HG03457 (cell line): ENCODE data around the gene PTPRT.
"Not testable (repeated sequence)": the region's sequence is repeated elsewhere in the genome, so short reads cannot be mapped to it uniquely, and the experiment has no call there.

Source experiments
- ATAC-seq: cut with Tn5 transposase; IDR thresholded peaks from one replicate; pipeline ENCODE4 v1.9.1; 2021; ENCODE audit warnings: moderate number of reproducible peaks; ENCODE audit not compliant: unreplicated experiment

Gene PTPRT

DNA sequence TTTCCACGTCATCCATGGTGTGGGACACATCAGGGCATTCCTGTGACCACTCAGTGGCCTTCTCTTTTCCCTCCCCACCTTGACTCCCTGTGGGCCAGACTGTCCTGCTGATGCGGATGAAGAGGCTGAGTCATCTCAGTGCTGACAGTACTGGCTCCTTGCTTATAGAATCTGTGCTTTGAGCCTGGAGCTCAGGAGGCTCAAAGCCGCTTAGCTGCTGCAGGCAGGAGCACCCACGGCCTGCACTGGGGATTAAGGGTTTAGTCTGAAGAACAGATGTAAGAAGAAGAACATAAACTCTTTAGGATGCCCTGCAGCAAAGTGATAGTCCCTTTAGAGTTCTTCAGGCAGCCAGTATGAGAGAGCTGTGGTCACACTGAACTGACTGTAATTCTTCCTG, 929.5 kb downstream of the PTPRT start:
- no peak for ATAC-seq

DNA sequence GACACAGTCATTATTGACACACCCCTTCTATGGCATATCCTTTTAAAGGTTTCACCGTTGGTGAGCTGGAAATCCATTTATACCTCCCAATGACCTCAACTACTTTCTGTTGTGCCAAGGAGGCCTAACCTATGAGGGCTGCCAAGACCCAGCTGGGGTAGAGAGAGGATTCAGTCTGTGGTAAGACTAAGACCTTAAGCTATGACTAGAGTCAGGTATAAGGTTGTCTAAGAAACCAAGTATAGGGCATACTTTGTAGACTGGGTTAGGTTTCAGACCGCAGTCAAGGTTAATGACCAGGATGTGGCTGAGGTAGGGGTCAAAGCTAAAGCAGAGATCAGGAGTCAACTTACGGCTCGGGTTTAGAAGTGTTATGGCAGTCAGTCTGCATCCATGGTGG, 930.3 kb downstream of the PTPRT start:
- ATAC-seq: no peak

DNA sequence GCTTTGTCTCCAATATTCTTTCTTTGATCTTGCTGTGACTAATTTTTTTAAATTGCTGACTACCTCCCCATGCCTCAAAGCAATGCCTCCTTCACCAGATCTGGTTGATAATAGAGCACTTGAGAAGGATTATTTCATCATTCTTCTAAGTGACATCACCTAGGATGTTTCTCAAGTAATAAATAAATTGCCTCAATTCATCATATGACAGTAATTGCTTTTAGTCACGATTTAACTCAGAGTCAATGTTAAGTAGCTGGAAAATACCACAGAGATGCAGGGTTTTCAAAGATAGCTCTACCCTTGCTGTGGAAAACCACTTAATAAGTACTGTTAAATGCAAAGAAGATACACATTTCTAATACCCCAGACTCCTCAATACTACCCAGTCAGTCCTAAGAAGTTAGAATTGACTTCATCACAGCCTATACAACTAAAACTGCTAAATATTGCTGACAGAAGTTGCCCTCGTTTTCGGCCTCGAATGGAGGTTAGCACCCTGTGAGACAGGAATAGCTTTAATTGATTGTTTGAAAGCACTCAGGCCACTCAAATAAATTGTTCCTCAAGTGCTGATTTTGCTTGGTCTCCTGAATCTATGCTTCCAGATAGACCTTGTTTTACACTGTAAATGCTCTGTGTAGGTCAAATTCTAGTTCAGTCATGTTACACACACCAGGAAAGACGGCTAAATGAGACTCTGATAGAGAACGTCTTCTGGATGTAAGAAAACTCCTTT, 931.0 kb downstream of the PTPRT start:
- no peak for ATAC-seq

DNA sequence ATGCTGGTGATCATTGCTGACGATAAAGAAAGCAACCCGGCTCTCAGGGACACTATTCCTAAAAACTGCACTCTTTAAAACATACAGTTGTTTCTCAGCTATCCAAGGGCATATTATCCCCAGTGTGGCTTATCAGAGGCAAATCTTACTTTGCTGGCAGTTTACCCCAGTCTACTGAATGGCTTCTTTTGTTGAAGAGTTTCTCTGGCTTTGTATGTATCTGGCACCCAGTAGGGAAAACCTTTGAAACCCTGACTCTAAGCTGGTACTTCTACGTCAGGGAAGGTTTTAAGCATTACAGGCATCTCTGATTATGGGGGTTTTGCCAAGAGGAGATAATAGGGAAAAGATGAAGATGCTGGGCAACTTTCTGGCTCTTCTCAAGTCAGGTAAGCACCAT, 933.9 kb downstream of the PTPRT start:
- ATAC-seq: no peak

DNA sequence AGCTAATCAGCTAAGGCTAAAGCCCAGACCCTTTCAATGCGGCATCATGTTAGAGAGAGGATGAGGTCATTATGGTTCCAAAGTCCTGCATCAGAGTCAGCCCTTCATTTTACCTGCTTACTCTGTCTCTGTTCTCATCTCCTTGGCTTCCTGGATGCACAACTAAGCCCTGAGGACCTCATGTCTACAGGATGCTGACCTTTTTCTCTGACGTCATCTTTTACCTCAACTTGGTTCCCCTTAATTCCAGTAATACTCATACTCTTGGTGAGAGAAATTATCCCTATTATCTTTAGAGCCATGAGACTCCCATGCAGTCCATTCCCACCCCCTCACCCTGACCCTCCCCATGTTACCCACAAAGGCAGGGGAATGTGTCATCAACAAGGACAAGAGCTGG, 935.0 kb downstream of the PTPRT start:
- no peak for ATAC-seq

DNA sequence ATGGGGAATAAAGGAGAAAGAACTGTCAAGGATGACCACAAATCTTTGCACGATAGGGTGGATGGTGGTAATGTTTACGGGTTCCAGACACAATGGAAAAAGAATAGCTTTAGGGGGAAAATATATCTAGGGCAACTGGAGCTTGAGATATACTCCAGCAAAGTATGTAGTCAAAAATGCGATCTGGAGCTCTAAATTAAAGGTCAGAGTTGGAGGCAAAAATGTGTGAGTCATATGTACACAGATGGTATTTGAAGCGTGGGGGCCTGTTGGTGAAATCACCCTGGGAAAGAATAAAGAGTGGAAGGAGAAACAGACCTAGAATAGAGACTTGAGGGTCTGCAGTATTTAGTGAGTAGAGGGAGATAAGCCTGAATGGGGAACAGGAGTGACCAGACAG, 937.6 kb downstream of the PTPRT start:
- ATAC-seq: no peak

DNA sequence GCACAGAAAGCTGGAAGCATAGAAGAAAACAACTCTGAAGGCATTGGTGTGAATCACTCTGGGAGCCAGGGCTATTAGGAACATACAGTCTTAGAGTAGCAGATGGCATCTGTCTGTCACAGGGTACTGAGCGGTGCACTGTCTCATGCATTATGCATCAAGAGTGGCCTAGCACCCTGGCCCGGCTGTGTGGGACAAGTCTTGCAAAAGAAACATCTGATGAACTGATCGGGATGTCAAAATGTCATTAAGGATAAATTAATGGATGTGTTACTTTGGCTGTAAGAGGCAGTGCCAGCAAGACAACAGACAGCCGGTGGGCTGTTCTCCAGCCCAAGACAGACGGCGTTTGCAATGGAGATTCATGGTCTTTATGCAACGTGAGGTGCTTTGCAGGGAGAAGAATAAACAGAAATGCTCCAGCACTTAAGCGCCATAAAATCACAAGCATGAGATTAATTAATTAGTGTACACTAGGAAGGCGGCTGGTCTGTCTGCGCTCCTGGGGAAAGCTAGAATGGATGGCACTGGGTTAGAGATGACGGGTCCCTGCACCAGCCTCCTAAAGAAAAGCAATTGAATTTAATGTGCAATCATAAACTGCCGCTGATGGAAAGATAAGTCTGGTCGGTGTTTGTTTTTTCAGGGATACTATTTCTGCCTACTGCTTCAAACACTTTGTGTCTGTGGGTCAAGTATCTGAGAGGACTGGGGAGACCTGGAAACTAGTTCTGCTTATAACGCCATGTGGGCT, 970.9 kb downstream of the PTPRT start:
- no peak for ATAC-seq

DNA sequence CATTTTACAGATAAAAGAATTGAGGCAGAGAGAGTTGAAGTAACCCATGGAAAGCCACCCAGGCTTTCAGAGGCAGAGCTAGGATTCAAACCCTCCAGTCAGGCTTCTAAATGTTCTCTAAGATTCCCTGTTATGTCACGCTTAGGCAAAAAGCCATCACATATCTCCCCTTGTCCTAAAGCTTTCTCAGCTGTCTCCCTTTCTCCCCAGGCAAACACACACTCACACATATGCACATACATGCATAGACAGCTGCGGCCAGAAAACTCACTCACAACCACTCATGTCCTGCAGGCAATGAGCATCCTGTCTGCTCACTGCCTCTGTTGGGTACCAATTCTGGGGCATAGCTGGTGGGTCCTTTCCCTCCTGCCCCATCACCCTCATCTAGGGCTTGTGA, 975.6 kb downstream of the PTPRT start:
- no peak for ATAC-seq

DNA sequence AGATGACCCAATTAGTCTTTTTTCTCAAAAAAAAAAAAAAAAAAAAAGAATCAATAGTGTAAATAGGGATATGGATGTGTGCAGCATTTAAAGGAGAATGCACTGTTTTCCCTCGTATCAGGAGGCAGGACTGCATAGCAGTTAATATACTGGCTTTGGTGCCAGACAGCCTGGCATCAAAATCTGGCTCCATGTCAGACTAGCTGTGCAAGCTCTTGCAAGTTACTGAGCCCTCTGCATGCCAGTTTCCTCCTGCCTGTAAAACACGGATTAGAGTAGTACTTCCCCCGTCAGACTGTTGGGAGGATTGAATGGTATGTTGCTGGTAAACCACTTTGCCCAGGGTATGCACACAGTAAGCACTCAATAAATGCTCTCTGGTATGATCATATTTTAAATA, 977.3 kb downstream of the PTPRT start:
- ATAC-seq: no peak

DNA sequence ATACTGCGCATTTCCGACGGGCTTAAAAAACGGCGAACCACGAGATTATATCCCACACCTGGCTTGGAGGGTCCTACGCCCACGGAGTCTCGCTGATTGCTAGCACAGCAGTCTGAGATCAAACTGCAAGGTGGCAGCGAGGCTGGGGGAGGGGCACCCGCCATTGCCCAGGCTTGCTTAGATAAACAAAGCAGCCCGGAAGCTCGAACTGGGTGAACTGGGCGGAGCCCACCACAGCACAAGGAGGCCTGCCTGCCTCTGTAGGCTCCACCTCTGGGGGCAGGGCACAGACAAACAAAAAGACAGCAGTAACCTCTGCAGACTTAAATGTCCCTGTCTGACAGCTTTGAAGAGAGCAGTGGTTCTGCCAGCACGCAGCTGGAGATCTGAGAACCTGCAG, 983.1 kb downstream of the PTPRT start:
- not testable (repeated sequence) for ATAC-seq

DNA sequence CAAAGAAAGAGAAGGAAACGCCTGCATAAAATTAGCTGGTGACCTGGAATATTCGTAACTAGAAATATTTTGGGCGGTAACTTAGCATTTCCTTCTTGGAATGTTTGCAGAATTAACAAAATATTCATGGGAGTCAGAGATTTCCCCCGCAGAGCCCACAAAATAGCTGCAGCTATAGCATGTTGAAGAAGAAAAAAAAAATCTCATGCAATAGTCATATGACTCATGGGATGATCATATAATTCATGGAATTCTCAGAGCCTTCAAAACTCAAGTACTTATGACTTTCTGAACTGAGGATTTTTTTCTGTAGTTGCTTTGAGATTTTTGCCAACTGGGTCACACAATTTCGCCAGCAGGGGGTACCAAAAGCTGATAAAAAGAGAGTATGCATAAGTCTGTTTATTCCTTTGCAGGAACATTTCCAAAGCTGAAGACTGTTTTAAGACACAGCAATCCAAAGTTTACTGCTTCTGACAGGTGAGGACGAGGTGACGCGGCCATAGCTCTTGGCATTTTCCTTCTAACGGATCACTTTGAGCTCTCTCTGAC, 985.5 kb downstream of the PTPRT start:
- no peak for ATAC-seq

DNA sequence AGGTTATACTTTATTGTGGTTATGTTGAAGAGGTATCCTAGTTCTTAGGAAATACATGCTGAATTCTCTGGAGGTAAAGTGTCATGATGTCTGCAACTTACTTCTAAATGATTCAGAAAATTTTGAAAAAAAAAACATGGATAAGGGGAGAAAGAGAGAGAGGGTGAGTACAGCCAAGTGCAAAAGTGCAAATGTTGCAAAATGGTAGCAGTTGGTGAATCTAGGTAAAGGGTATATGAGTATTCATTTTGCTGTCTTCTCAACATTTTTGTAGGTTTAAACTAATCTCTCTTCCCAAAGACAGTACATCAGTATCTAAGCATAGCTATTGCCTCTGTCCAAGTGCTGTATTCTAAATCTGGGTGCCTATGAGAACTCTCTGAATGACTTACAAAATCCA, 992.1 kb downstream of the PTPRT start:
- ATAC-seq: no peak

DNA sequence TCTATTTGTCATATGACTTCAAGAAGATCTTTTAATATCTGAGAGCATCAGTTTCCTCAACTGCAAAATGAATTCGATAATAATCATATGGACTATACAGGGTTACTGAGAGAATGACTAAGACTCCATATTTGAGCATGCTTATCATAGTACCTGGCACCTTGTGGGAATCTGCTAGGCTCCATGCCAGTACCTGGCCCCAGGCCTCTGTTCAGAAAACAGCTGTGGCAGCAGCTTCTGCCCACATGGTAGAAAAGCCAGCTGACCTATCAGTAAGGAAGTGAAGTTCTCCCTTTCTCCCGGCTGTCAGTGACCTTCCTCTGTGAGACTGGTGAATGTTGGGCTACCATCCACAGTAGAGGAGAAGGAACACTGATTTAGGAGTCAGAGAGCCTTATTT, 996.6 kb downstream of the PTPRT start:
- ATAC-seq: no peak

DNA sequence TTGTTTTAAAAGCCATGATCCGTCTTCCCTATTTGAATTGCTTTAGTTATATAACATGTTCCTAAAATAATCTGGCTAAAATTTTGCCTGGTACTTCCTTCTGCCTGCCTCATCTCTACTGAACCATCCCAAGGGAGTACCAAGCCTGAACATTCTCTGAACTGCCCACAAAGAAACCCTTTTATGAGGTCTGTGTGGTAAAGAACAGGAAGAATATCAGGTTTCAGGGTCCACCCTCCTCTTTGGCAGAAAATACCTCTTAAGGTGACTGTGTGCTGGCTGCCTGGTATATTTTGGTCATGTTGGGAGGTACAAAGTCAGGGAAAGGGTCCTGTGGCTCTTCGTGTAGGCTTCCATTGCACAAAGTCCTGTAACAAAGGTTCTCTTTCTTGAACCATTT, 997.4 kb downstream of the PTPRT start:
- no peak for ATAC-seq

DNA sequence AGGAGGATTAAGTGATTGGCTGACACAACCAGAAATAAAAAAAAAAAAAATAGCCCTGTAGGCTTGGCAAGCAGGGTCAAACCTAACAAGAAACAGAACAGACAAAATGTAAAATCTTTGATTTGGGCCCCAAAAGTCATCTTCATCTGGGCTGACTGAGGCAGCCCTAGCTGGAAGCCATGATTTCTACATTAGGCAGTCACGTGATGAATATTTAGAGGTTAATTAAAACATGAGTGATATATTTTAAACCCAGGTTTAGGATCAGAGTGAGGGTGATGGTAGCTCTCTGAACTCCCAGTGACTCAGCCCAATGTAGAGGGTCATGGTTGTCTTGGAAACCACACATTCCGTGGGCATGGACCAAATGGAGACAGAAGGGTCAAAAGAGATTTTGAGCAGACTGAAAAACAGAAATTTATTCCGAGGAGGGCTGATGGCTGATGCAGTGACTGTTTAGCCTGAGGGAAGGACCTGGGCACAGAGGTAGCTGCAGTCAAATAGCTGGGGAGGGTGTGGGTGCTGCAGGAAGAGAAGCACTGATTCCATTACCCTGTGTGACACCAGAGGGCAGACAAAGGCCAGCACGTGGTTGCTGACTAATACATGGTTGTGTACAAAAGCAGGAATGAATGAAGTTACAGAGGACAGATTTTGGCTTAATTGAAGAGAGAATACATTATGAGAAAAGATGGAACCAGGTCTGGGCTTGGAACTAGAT, 998.4 kb downstream of the PTPRT start:
- no peak for ATAC-seq

DNA sequence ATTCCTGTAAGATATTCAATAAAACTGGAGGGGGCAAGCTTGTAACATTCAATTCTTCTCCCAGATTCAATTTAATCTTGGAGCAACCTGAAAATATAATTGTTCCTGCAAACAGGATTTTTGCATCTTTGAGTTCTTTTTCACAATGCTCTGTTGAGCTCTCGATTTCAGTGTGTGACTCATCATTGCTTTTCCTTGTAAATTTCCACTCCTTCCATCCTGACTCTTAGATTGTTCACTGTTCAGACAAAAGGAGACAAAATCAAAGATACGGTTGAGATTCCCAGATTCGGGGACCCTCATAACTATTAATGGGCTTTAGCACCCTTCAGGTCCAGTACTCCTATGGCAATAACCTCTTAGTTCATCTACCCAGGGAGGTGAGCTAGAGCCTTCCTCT, 999.6 kb downstream of the PTPRT start:
- ATAC-seq: no peak

DNA sequence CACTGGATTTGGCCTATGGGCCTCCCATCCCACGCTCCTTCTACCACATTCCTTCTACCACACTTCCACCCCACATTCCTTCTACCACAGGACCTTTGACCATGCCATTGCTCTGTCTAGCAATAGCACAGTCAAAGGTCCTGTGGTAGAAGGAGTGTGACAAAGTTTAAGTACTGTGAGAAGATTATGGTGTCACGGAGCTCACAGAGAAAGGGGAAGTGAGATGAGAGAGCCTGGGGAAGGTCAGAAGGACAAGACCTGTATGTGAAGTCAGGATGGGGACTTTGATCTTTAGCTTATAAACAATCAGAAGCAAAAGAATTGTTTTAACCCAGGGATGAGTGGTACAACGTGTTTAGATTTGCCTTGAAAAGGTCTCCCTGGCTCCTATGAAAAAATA, 1003.4 kb downstream of the PTPRT start:
- ATAC-seq: no peak

DNA sequence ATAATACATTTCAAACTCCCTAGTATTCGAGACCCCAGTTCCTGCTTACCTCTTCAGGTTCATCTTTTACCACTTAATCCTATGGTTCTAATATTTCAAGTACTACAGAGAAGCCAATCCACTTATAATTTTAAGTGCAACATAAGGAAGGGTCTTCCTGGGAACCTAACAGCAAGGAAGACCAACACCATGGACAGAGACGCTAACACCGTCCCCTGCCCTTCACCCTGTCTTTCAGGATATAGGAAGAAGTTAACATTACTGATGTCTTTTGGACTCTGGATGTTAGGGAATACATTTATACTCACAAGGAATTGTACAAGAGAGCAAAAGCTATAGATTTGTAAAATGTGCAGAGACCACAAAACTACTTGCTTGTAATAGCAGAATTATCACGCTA, 1006.6 kb downstream of the PTPRT start:
- no peak for ATAC-seq

DNA sequence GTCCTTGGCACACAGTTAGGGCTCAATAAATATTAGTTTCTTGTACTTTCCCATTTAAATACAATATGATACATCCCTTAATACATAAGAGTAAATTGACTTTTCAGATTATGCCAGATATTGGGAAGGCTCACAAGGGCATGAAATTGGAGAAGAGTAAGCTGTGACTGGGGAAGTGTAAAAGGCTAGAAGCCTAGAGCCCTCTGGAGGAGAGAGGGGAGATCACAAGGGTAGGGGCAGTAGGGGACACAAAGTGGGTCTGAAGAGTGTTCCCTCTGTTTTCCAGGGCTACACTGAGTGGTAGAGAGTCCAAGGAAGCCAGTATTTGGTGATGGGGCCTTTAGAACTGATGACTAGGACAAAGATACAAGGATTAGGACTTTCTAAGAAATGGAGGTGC, 1008.6 kb downstream of the PTPRT start:
- no peak for ATAC-seq

DNA sequence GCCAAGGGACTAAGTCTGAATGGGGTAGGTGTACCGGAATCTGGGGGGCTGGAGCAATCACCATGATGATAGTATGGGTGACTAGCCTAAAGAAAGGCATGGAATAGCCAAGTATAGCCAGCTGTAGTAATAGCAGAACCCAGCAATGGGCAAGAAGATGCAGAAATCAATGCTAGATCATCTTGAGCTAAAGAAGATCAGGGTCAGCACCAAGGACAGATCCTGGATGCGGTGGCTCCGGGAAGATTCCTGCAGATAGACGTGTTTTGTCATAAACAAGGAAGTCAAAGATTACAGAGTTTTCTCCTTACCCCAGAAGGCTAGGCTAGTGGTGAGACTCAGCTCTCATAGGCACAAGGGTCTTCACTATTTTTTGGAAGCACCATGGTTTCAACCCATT, 1009.9 kb downstream of the PTPRT start:
- no peak for ATAC-seq

DNA sequence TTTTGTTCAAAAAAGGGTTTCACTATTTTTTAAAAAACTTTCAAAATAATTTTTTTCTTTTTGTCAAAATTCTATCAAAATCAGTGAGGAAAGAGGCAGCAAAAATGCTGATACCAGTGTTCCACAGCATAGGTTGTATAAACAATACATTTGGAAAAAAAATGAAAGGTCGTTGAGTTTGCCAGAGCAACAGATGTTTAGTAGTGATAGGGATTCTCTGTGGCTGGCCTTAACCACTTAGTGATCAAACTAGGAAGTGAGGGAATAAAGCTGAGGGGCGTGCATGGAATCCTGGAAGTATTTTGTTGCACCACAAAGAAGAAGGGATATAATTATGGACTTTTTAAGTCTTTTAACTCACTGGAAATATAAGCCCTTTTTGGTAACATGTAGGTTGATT, 1016.3 kb downstream of the PTPRT start:
- no peak for ATAC-seq
